Fibroblast of lung (primary cell): Measurements from ENCODE around the gene CRTC1.

Source experiments
- EZH2 ChIP-seq: IDR thresholded peaks from 2 replicates; pipeline ENCODE4 v1.5.1; 2012; ENCODE audit warnings: low read length, control low read depth, mild to moderate bottlenecking; ENCODE audit errors: missing control alignments
- TF ChIP-seq, protein P1 (sequence below), 2 donors: IDR thresholded peaks in 1 of 2; conservative IDR thresholded peaks in 1 of 2; 1 replicate in 1 of 2; 2 replicates in 1 of 2; pipeline ENCODE4 v1.5.1; 2011 to 2012; ENCODE audit warnings: low read length in 2 of 2, control low read depth in 1 of 2, inconsistent platforms in 1 of 2, low read depth in 1 of 2, mild to moderate bottlenecking in 1 of 2

GRCh38 chr19:18760440-18761383, 77.2 kb downstream of the CRTC1 start:
- TF ChIP-seq, protein P1, sequence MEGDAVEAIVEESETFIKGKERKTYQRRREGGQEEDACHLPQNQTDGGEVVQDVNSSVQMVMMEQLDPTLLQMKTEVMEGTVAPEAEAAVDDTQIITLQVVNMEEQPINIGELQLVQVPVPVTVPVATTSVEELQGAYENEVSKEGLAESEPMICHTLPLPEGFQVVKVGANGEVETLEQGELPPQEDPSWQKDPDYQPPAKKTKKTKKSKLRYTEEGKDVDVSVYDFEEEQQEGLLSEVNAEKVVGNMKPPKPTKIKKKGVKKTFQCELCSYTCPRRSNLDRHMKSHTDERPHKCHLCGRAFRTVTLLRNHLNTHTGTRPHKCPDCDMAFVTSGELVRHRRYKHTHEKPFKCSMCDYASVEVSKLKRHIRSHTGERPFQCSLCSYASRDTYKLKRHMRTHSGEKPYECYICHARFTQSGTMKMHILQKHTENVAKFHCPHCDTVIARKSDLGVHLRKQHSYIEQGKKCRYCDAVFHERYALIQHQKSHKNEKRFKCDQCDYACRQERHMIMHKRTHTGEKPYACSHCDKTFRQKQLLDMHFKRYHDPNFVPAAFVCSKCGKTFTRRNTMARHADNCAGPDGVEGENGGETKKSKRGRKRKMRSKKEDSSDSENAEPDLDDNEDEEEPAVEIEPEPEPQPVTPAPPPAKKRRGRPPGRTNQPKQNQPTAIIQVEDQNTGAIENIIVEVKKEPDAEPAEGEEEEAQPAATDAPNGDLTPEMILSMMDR (conservative IDR thresholded peaks at IDR 0.05 in 1 of 2, IDR thresholded peaks at IDR 0.05 in 1 of 2; ENCODE audit: low read depth in 1 of 2, low read length in 2 of 2): no peak
- TF ChIP-seq EZH2: no peak
